Heart left ventricle (tissue), 16 donors: ENCODE measurements around the gene NANOS2. TPM values are rescaled to one million over a fixed set of nuclear protein-coding genes. Genes with fewer than 3 reads are reported as not detected.

ENCODE experiments used
- ATAC-seq, 4 donors: fragments of 200-7000 bp; cut with Tn5 transposase; one replicate each; pipeline ENCODE4 v1.9.1; 2020 to 2022; ENCODE audit warnings: moderate library complexity in 4 of 4, mild to moderate bottlenecking in 3 of 4, moderate number of reproducible peaks in 1 of 4
- DNase-seq, 5 donors: peaks; one replicate each; pipeline ENCODE4 v3.0.0-alpha.2; 2020
- H3K27ac ChIP-seq, 12 donors: fragments of 200-600 bp; sonication (generic) in 4 of 12; one replicate each; pipeline versions ENCODE4 v1.5.0 to v1.8.0; 2016 to 2022; ENCODE audit warnings: mild to moderate bottlenecking in 2 of 12
- H3K27me3 ChIP-seq, 9 donors: fragments of 200-600 bp; sonication (generic) in 2 of 9; one replicate each; pipeline versions ENCODE4 v1.5.1 to v1.8.0; 2016 to 2022; ENCODE audit warnings: mild to moderate bottlenecking in 3 of 9
- H3K36me3 ChIP-seq, 9 donors: fragments of 200-600 bp; sonication (generic) in 2 of 9; one replicate each; pipeline versions ENCODE4 v1.5.0 to v1.8.0; 2018 to 2022; ENCODE audit warnings: mild to moderate bottlenecking in 2 of 9
- H3K4me1 ChIP-seq, 12 donors: fragments of 200-600 bp; sonication (generic) in 4 of 12; one replicate each; pipeline versions ENCODE4 v1.5.0 to v1.8.0; 2016 to 2022; ENCODE audit warnings: mild to moderate bottlenecking in 3 of 12
- H3K4me3 ChIP-seq, 12 donors: fragments of 200-600 bp; sonication (generic) in 4 of 12; one replicate each; pipeline versions ENCODE4 v1.5.0 to v1.8.0; 2017 to 2022; ENCODE audit warnings: mild to moderate bottlenecking in 9 of 12, moderate library complexity in 4 of 12
- H3K9me3 ChIP-seq, 12 donors: fragments of 200-600 bp; sonication (generic) in 4 of 12; one replicate each; pipeline versions ENCODE4 v1.5.0 to v1.8.0; 2016 to 2022; ENCODE audit warnings: mild to moderate bottlenecking in 1 of 12
- POLR2A ChIP-seq, 2 donors: fragments of 450-650 bp; IDR thresholded peaks; one replicate each; pipeline ENCODE4 v1.6.1; 2017; ENCODE audit warnings: antibody characterized with exemption in 2 of 2, mild to moderate bottlenecking in 2 of 2, moderate library complexity in 2 of 2
- WGBS, 4 donors: extraction: QIAGEN DNeasy Blood & Tissue Kit in 2 of 4; methylation state at CpG; one replicate each; pipeline versions ENCODE4 v1.1.5 to v1.1.7; 2013 to 2018; 5-methylcytosine and 5-hydroxymethylcytosine counted together
- intact Hi-C, 10 donors: fragments of 100-400 bp; cut with DNase I; formaldehyde crosslinking; loops; one replicate each; pipeline versions ENCODE4 v1.11.1 to v1.14.2; 2022
- long read RNA-seq, 3 donors: library from polyadenylated mRNA; unstranded; transcript quantifications; one replicate each; pipeline ENCODE4 v2.0.0, GENCODE V29; 2020 to 2021
- polyA plus RNA-seq, 2 donors: library from polyadenylated mRNA; stranded (reverse); fragments of 200-250 nt; gene quantifications; one replicate each; pipeline ENCODE4 v1.2.3, GENCODE V29; 2013
- total RNA-seq, 9 donors: library from RNA; depleted of rRNA in 2 of 9; stranded (reverse); fragments of >200 nt in 2 of 9; fragmentation: NEBNext Ultra II Directional in 3 of 9; extraction: Animal tissue kit (Norgen Biotek cat#: 25700) in 3 of 9; gene quantifications; one replicate each; pipeline versions ENCODE4 v1.1.0 to v1.2.4, GENCODE V29; 2016 to 2023
- TF ChIP-seq, protein P1 (sequence below), 12 donors: fragments of 200-600 bp; sonication (generic) in 4 of 12; IDR thresholded peaks; one replicate each; pipeline versions ENCODE4 v1.5.0 to v1.8.0; 2018 to 2022; ENCODE audit warnings: antibody characterized with exemption in 12 of 12, mild to moderate bottlenecking in 5 of 12
- donor health status: ischemic (EF 13 %, LVEDD 7.1; RV severe dilation, severe dysfunction).
- donor health status: healthy with polysubstance abuse.
- donor health status: DM: no; HTN: yes; CAD: no.
- donor health status: DM: no; HTN: no; CAD: no.
- donor health status: ischemic (EF 25% LVEDD 6.9; RV normal size, moderate dysfunction).
- donor health status: ischemic (EF 25% LVEDD 5.7; RV mildly dilated, moderate dysfunction).
- donor health status: healthy.
- donor health status: DM: yes; HTN: yes; CAD: no.
- donor health status: ischemic (EF 35%, LVEDD 5.7; RV mildly dilated, moderate dysfunction).
- donor health status: nonischemic (EF 11% LVEDD 7.7; RV severe dilation, severe dysfunction).
- donor health status: DM: yes; HTN: yes; CAD: no.
- donor health status: PGD.
- donor health status: ischemic (EF 29% LVEDD 5.4; RV normal size, mild dysfunction).
- donor health status: nonischemic (EF 23%, LVEDD 6.1; RV moderate dilation, normal function).

NANOS2 gene
- total RNA-seq (not detected), polyA plus RNA-seq (not detected)
- long read RNA-seq, donor 1, result 0 reads
- long read RNA-seq, donor 2, result 0 reads
- long read RNA-seq, donor 3, result 0 reads

DNA sequence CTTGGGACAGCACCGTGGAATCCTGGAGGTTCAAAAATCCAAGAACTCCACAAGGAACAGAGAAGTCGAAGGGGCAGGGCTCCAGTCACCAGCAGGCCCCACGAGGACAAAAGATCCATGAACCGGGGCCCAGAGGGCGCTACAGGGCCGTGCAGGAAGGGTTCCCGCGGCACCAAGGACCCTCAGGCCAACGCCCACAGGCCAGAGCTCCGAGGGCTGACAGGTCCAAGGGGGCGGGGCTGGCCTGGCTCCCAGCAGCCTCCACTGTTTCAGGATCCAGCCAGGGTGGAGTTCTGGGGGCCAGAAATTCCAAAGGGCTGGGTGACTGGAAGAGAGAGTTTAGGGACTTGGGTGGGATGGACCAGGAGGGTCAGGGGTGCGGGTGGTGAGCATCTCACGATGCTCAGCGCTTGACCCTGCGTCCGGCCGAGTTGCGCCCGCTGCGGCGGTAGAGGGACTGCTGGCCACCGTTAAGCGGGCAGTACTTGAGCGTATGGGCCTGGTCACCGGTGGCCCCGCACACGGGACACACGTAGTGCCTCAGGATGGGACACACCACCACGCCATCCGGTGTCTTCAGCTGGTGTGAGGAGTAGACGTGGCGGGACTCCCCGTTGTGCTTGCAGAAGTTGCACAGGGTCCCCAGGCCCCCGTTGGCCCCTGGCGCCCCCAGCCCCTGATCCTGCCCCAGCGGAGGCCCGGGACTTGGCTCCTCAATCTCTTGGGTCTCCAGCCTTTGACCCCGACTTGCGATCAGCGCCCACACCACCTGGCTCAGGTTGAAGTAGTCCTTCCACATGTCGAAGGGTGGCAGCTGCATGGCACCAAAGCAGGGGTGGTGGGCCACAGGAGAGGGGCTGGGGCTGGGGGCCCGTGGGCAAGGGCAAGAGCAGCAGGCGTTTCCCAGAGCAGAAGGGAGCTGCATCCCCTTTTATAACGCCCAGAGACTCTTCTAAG is at the start of gene NANOS2:
Gene NANOS2 (minus strand): TSS at position 905 of the 957 bp plus-strand sequence. CDS start 85 bp downstream, at position 820.
- intact Hi-C loops, result no loop called here
- peak in 1 of 4 donors; percentile 70 for ATAC-seq
- TF ChIP-seq, protein P1, sequence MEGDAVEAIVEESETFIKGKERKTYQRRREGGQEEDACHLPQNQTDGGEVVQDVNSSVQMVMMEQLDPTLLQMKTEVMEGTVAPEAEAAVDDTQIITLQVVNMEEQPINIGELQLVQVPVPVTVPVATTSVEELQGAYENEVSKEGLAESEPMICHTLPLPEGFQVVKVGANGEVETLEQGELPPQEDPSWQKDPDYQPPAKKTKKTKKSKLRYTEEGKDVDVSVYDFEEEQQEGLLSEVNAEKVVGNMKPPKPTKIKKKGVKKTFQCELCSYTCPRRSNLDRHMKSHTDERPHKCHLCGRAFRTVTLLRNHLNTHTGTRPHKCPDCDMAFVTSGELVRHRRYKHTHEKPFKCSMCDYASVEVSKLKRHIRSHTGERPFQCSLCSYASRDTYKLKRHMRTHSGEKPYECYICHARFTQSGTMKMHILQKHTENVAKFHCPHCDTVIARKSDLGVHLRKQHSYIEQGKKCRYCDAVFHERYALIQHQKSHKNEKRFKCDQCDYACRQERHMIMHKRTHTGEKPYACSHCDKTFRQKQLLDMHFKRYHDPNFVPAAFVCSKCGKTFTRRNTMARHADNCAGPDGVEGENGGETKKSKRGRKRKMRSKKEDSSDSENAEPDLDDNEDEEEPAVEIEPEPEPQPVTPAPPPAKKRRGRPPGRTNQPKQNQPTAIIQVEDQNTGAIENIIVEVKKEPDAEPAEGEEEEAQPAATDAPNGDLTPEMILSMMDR (IDR thresholded peaks at IDR 0.05), result peak in 7 of 12 donors; percentile 10 to 36 (median 18)
- no peak for TF ChIP-seq POLR2A (IDR thresholded peaks at IDR 0.05)
- no peak within 1 kb of the TSS for H3K27ac ChIP-seq
- peaks cover 0 to 31% (median 0%) of the 10 kb centered on the region in 9 donors for H3K27me3 ChIP-seq
- no peaks in the 10 kb centered on the region for H3K36me3 ChIP-seq
- H3K4me3 ChIP-seq, result no peak within 1 kb of the TSS
- H3K4me1 ChIP-seq, result no peaks in the 10 kb centered on the region
- DNase-seq, result peak in 2 of 5 donors; percentile 34 to 48
- H3K9me3 ChIP-seq, result no peaks in the 10 kb centered on the region
- 59 to 73% (median 59%) methylated on average over 24 to 44 of the region's 44 CpGs for WGBS, 4 donors

DNA sequence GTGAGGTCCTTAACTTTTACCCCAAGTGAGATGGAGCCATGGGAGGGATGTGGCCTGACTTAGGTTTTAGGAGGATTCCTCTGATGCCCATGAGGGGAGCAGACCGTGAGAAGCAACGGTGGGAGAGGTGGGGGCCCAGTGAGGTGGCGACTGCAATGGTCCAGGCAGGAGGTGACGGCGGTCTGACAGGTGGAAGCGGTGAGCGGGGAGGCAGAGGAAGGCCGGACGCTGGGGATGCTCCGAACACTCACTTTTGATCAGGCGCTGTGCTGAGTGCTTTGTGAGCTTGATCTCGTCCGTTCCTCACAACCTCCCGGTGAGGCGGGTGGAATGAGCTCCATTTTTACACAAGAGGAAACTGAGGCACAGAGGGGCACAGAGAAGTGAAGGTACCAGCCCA is 47.4 kb upstream of the NANOS2 start:
- intact Hi-C loops, result no loop called here
- H3K27me3 ChIP-seq, result peaks cover 0 to 16% (median 4%) of the 10 kb centered on the region in 9 donors
- 78 to 83% (median 81%) methylated on average over 15 of the region's 15 CpGs for WGBS, 4 donors

DNA sequence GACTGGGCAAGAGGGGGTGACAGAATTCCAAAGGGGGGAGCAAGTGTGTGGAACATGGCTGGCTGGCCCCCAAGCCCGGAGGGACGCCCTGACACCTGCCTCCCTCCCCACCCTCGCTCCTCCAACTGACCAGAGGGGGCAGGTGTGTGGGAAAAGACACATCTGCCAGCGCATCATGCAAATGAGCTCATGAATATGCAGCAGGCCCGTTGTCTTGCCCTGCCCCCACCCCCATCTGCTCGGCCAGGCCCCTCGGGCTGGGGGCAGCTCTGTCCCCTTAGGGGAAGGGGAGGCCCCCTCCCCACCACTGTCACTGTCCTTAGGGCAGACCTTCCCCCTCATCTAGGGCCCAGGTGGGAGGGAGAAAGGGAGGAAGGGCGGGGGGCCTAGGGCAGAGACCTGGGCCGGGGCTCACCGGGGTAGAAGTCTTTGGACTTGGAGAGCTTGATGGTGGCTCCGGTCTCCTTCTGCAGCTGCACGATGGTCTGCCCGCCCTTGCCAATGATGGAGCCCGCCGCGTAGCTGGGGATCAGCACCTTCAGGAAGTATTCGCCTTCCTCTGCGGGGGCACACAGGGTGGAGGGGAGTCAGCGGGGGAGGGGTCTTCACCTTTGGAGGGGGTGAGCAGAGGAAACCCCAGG is 46.1 kb upstream of the NANOS2 start:
- 21 to 33% (median 25%) methylated on average over 15 to 19 of the region's 19 CpGs for WGBS, 4 donors
- H3K27me3 ChIP-seq, result peaks cover 0 to 24% (median 5%) of the 10 kb centered on the region in 9 donors
- intact Hi-C loops, result no loop called here
- DNase-seq, result no peak
- no peak overlapping the region for H3K4me3 ChIP-seq
- peaks cover 0 to 43% (median 22%) of the 10 kb centered on the region in 12 donors for H3K4me1 ChIP-seq
- peaks cover 0 to 6% (median 0%) of the 10 kb centered on the region in 9 donors for H3K36me3 ChIP-seq
- TF ChIP-seq, protein P1 (IDR thresholded peaks at IDR 0.05), result no peak
- ATAC-seq, result no peak
- H3K9me3 ChIP-seq, result no peaks in the 10 kb centered on the region
- H3K27ac ChIP-seq, result peak overlapping the region in 9 of 12 donors; percentile 6 to 83 (median 48)

More for the DNA sequence above, 47.4 kb upstream of the NANOS2 start:
- no peaks in the 10 kb centered on the region for H3K9me3 ChIP-seq
- ATAC-seq (no peak), DNase-seq (no peak)
- peak overlapping the region in 1 of 12 donors; percentile 42 for H3K27ac ChIP-seq
- no peak for TF ChIP-seq POLR2A (IDR thresholded peaks at IDR 0.05)
- TF ChIP-seq, protein P1 (IDR thresholded peaks at IDR 0.05), result no peak
- no peak overlapping the region for H3K4me3 ChIP-seq
- peaks cover 0 to 32% (median 16%) of the 10 kb centered on the region in 12 donors for H3K4me1 ChIP-seq
- peaks cover 0 to 6% (median 0%) of the 10 kb centered on the region in 9 donors for H3K36me3 ChIP-seq
